ENCODE results near the gene MYOC.
"Not testable (repeated sequence)": the region's sequence is repeated elsewhere in the genome, so short reads cannot be mapped to it uniquely, and the experiment has no call there.

Gene MYOC

DNA sequence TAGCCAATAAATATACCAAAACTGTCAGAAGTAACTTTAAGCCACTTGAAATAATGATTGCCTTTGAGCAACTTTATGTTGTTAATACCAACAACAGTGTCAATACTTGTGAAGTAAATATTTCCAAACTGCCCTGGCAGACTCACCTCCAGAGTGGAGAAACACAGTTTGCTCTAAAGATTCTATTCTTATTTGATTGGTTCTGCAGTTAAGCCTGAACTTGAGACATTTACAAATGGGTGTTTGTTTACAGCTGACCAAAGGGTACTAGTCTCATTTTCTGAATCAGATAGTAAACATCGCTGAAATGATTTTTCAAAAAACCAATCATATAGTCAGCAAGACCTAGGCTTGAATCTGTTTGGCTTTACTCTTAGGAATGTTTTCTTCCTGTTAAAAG lies 1.3 kb upstream of the MYOC start:
- DNase-seq (ENCODE audit: low read depth in 2 of 3, low spot score in 2 of 3): no peak

DNA sequence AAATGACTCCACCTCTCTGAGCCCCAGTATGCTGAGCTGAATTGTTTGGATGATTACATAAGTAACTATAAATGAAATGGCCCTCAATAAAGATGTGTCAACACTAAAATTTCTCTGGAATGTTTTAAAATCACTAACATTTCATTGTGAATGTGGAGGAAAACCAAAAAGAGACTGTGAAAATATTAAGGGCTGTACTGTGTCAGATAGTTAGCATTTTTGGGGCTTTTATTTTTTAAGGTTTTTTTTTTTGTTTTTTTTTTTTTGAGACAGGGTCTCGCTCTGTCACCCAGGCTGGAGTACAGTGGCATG lies 6.3 kb downstream of the MYOC start:
- DNase-seq (ENCODE audit: low read depth in 2 of 3, low spot score in 2 of 3): no peak

DNA sequence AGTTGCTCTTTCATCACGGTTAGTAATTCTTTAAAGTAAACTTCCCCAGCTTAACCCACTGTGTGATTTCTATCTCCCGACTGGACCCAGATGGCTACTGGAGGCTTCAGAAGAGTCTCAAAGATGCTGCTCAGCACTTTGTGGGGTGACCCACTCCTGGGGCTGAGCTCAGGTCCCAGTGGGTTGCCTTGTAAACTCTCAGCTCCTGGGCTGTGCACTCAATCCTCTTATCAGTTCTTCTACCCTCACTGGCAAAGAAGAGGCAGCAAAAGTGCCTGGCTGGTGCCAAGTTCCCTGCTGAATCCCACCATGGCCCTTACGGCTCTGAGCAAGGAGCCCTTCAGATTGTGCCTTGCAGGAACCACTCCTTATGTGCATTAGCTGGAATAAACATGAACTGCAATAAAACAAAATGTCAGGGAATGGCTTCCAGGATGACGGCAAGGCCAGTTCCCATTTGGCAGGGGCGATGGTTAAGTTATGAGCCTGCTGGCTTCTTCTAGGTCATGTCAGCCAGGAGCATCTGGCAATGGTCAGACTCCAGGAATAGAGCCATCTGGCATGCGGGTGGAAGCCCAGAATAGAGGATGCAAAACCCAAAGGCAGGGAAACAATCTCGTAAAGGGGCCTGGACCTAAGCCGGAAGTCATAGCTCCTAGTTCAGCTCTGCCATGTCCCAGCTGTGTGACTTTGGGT lies 6.8 kb downstream of the MYOC start:
- no peak for DNase-seq (ENCODE audit: low read depth in 2 of 3, low spot score in 2 of 3)

DNA sequence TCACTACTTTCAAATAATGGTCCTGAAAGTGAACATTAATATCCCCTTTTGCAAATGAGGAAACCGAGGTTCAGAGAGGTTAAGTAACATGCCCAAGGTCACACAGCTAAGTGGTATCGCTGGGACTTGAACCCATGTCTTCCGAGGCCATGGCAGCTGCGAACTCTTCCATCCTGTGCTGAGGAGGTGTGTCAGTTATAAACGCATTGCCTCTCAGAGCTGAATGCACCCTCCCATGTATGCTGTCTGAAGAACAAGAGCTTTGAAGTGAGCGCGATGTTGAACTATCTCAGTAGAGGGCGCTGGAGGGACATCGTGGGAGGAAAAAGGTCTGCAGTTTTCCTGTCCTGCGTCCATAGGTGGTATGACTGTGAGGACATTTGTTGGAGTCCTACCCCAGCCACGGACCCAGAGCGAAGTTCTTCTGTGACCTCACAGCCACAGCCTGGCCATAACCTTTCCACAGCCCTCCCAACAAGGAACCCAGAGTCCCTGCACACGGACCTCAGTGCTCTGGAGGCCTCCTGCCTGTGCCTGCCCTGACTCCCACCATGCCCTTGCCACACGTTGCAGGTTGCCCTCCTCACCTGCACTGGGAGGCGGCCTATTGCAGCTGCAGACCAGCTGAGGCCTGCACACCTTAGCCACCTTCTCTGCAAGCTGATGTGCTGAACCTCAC lies 7.5 kb downstream of the MYOC start:
- DNase-seq (ENCODE audit: low read depth in 2 of 3, low spot score in 2 of 3): peak; percentile 17 to 30 (median 18)

DNA sequence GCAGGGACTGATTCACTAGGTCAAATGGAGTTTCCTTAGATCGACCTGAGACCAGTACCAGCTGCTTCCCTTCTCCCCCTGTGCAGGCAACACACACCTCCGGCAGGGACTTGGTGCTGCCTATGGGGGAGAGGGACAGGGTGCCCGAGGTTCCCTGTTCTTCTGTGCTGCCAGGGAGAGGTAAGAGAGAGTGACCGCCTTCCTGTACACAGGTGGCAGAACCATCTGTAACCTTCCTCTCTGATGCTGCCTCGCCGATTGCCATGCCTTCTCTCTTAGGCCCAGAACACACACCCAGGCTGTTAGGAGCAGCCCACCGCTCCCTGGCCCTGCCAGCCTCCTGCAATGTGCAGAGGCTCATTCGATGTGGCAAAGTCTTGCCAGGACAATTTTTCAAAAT lies 9.3 kb downstream of the MYOC start:
- no peak for DNase-seq (ENCODE audit: low read depth in 2 of 3, low spot score in 2 of 3)

DNA sequence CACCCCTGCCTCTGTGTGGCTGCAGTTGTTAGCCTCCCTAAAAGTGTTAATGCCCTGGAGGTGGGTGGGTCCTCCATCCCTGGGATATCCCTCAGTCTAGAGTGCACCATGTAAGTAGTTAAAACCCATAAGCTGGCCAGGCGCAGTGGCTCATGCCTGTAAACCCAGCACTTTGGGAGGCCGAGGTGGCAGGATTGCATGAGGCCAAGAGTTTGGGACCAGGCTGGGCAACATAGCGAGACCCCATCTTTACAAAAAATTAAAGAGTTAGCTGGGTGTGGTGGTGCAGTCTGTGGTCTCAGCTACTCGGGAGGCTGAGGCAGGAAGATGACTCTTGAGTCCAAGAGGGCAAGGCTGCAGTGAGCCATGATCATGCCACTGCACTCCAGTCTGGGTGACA lies 10.3 kb downstream of the MYOC start:
- DNase-seq (ENCODE audit: low read depth in 2 of 3, low spot score in 2 of 3): no peak

DNA sequence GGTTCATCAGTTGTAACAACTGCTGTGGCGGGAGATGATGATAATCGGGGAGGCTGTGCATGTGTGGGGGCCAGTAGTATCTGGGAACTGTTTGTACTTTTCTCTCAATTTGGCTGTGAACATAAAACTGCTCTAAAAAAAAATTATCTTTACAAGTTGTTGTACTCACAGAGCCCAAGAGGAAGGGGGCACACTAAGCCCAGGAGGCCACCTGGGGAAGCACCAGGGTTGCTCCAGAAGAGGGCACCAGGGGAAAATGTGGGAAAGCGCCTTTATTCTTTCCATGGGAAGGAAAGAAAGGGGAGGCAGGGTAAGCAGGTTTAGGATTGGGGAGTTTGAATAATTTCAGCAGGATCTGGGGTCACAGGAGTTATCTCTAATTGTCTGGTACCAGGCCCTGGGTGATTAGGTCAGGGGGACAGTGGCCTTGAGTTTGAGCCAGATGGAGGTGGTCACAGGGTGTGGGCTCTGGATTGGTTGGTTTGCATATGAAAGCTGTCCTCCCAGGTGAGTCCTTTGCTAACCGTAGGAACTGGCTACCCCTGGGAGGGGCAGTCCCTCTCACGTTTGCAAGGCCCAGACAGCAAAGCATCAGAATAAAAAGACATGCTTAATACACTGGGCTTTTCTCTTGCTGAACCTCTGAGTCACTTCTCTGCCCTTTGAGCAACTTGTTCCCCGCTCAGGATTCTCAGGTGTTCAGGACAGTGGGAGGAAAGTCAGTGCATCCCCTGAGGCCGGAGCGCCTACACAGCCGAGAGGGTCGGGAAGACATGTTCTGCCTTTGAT lies 11.2 kb downstream of the MYOC start:
- no peak for DNase-seq (ENCODE audit: low read depth in 2 of 3, low spot score in 2 of 3)

DNA sequence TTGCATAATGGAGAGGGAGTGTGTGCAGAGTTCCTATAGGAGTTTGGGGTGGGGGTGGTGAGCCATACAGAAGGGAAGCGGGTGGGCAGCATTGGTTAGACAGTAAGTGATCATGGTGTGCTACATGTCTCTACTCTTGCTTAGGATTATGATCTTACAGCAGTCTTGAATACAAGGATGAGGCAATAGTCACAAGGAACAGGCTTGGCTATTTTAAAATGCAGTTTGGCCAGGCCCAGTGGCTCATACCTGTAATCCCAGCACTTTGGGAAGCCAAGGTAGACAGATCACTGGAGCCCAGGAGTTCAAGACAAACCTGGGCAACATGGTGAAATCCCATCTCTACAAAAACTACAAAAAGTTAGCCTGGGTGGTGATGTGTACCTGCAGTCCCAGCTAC lies 12.3 kb downstream of the MYOC start:
- DNase-seq (ENCODE audit: low read depth in 2 of 3, low spot score in 2 of 3): no peak

DNA sequence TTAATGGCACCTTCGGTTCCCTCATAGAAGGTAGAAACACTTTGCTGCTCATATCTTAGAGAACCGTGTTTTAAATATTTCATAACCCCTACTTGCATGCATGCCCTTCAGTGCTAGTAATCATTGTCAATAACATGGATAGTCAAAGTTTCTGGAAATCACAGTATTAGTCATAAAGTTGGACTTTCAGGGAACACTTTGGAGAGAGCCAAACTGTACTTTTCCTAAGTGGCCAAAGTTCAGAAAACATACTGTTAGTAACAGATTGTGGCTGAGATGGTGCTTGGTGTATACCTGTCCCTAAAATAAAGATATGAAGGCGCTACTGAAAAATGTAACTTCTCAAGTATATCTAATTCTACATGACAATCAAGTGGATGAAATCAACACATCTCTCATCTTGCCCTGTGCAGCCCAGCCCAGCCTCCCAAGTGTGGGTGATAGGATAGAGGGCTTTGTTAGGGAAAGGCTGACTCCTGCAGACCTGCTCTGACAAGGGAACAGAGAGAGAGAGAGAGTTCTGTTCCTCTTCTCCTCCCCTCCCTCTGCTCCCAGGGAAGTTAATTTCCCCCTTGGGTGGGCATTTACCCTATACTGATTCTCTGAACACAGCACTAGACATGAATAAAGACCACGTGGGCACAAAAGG lies 14.4 kb downstream of the MYOC start:
- DNase-seq (ENCODE audit: low read depth in 2 of 3, low spot score in 2 of 3): no peak

DNA sequence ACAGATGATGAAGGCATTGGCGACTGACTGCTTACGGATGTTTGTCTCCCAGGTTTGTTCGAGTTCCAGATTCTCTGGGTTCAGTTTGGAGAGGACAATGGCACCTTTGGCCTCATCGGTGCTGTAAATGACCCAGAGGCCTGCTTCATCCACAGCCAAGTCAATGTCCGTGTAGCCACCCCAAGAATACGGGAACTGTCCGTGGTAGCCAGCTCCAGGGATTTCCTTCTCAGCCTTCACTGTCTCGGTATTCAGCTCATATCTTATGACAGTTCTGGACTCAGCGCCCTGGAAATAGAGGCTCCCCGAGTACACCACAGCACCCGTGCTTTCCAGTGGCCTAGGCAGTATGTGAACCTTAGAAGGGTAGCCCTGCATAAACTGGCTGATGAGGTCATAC lies 16.3 kb downstream of the MYOC start:
- no peak for DNase-seq (ENCODE audit: low read depth in 2 of 3, low spot score in 2 of 3)

DNA sequence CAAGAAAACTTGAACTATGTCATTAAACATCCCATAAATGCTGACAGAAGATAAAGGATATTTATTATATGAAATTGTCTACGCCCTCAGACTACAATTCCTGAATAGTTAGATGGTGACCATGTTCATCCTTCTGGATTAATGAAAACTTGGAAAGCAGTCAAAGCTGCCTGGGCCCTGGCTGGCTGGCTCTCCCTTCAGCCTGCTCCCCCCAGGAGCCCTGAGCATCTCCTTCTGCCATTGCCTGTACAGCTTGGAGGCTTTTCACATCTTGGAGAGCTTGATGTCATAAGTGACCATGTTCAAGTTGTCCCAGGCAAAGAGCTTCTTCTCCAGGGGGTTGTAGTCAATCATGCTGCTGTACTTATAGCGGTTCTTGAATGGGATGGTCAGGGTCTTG lies 16.8 kb downstream of the MYOC start:
- no peak for DNase-seq (ENCODE audit: low read depth in 2 of 3, low spot score in 2 of 3)

DNA sequence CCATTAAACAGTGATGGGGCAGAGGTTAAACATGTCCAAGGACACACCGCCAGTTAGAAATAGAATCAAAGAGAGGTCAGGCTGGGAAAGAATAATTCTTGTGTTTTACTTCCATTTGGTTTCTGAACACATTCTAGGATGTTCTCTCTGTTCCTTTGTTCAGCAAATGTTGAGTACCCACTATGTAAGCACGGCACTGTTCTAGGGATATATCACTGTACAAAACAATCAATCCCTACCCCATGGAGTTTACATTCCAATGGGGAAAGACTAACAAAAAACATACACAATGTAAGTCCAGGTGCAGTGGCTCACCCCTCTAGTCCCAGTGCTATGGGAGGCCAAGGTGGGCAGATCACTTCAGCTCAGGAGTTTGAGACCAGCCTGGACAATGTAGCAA lies 24.3 kb downstream of the MYOC start:
- no peak for DNase-seq (ENCODE audit: low read depth in 2 of 3, low spot score in 2 of 3)

DNA sequence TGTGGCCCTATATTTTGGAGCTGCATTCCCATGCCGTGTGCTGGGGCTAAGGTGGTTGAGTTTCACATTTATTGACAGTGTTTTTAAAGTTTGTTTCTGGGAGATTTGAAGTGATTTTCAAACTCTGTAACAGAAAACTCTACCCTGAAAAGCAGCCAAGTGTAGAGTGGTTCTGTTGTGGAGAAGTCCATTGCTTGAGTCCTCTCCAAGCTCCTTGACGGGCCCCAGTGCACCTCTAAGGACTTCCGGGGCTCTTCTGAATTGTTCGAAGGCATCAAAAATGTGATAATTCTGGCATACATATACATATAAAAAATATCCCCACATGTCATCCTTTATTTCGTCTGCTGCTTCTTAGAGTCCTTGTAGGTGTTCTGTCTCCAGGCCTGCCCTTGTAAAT lies 25.5 kb downstream of the MYOC start:
- no peak for DNase-seq (ENCODE audit: low read depth in 2 of 3, low spot score in 2 of 3)

DNA sequence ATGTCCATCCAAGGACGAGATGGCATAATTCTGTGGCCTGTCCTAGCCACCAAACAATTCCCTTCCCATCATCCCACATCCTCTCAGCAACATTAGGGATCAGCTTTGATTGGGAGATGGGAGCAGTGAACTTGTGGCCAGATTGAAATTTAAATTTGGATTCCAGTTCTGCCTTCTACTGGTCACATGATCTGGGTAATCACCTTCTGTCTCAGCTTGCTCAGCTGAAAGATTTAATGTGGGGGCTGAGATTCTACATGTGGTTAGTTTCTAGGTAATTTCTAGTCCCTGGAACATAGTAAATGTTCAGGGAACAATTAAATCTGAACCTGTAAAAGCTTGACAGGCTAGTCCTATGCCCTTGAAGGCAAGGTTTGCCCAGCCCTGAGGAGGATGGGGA lies 27.3 kb downstream of the MYOC start:
- DNase-seq (ENCODE audit: low read depth in 2 of 3, low spot score in 2 of 3): no peak

DNA sequence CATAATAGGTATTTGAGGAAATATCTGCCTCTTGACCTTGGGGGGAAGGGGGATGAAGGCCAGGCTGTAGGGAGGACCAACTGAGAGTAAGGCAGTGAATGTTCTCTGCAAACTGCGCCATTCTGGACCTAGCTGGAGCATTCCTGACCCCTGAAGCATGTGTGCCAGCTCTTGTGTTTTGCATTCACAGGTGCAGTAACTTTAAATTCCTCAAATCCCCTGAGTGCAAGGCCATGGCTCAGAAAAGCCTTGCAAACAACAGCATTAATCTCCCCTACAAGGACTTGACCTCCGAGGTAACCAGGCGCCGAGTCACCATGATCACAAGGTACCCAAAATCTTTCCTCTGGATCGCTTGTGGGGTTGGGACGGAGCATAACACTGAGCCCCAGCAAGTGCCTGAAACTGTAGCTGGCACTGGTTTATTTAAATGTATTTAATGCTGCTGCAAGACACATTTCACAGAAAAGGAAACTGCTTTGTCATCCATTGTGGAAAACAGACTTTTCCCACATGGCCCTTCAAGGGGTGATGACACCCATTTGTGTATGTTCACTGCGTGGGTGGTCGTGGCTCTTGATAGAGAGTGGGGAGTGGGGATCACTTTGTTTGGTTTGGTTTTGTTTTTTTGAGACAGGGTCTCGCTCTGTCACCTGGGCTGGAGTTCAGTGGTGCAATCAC lies 28.7 kb downstream of the MYOC start:
- no peak for DNase-seq (ENCODE audit: low read depth in 2 of 3, low spot score in 2 of 3)

DNA sequence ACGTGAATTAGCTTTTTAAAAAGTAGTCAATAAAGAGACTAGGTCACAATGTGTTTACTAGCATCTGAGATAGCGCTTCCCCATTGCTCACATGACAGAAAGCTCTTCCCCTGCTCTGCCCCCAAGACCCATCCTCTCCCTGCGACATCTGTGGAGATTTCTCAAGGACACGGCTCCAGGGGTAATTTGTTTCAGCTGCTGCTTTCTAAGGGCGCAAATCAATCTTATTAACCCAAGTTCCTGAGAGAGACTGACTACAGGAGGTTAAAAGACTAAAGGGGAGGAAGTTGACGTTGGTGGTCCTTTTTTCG lies 30.4 kb downstream of the MYOC start, which contains the start of gene MYOCOS:
MYOCOS (plus strand) TSS at position 92 of the 311 bp plus-strand sequence. CDS start 1,641 bp downstream, outside the sequence.
- no peak for DNase-seq (ENCODE audit: low read depth in 2 of 3, low spot score in 2 of 3)

DNA sequence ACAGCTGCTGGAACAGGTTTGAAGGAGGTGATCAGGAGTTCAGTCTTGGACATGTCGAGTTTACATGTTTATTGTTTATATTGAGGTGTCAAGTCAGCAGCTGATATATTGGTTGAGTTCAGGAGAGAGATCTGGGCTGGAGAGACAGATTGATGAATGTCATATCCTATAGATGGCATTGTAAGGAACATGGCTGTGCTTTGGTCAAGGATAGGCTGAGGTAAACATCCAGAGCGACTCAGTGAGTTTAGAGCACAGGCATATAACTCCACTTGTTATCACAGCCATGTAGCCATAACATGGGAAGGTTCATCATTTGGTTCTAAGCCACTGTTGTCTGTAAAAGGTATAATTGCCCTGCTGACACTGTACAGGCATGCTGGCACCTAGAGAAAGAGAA lies 35.9 kb downstream of the MYOC start:
- no peak for DNase-seq (ENCODE audit: low read depth in 2 of 3, low spot score in 2 of 3)

DNA sequence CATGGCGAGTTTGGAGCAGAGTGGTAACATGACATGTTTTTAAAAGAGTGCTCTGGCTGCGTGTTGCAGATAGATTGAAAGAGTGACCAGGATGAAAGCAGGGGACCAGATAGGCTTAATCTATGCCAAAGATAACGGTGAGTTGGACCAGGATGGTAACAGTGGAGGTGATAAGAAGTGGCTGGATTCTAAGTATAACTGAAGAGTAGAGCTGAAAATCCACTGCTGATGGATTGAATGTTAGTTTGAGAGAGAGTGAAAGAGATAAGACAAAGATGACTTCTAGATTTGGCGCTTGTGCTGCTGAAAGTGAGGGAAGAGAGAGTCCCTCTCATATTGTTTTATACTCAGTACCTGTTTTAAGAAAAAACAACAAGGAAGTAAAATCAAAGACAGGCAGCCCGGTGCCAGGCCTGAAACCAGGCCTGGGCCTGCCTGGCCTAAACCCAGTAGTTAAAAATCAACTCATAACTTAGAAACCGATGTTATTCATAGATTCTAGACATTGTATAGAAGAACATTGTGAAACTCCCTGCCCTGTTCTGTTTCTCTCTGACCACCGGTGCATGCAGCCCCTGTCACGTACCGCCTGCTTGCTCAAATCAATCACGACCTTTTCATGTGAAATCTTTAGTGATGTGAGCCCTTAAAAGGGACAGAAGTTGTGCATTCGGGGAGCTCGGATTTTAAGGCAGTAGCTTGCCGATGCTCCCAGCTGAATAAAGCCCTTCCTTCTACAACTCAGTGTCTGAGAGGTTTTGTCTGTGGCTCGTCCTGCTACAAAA lies 37.2 kb downstream of the MYOC start:
- DNase-seq (ENCODE audit: low read depth in 2 of 3, low spot score in 2 of 3): not testable (repeated sequence)

DNA sequence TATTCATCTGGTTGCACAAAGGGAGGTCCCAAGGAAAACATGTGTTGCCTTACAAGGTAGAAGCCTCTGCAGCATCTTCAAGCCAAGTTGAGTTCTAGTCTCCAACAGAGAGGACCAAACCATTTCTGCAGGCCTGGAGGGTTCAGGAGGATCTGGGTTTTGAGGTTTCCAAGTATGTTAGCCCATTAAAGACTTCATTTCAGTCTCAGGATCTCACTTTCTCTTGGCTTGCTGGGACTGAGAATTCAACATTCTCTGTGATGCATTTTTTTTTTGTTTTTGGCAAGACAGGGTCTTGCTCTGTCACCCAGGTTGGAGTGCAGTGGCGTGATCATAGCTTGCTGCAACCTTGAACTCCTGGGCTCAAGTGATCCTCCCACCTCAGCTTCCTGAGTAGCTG lies 39.2 kb downstream of the MYOC start:
- DNase-seq (ENCODE audit: low read depth in 2 of 3, low spot score in 2 of 3): no peak

DNA sequence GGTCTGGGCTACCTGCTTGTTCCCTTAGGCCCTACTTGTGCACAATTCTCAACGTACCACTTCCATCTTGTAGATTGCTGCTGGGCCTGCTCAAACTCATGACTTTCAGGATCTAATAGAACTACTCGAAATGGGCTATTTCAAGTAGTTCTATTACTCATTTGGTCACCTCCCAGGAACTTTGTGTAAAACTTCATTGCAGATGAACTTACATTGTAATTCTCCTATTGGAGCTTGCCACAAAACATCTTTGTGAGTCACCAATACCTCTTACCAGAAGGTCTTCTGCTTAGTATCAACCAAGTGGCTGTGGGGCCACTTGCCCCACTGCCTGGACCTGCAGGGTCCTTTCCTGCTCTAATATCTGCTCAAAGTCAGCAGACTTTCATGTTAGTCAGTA lies 41.2 kb downstream of the MYOC start:
- no peak for DNase-seq (ENCODE audit: low read depth in 2 of 3, low spot score in 2 of 3)

DNA sequence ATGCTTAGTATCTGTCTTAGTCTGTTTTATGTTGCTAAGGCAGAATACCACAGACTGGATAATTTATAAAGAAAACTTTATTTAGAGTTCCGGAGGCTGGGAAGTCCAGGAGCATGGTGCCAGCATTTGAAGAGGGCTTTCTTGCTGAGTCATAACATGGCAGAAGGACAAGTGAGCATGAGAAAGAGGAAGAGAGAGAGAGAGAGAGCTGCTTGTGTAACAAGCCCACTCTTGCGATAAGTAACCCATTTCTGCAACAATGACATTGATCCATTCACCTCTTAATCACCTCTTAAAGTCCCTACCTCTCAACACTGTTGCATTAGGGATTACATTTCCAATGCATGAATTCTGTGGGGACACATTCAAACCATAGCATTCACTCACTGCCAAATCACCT lies 42.1 kb downstream of the MYOC start:
- DNase-seq (ENCODE audit: low read depth in 2 of 3, low spot score in 2 of 3): no peak
